GM13977 (cell line): ENCODE measurements around the gene ZMYND8.
"Not testable (repeated sequence)": the region's sequence is repeated elsewhere in the genome, so short reads cannot be mapped to it uniquely, and the experiment has no call there.

Source experiments
- DNase-seq: peaks from one replicate; pipeline ENCODE4 v3.0.0; 2012; ENCODE audit warnings: low spot score
- in situ Hi-C: fragments of 300-500 bp; cut with MboI; formaldehyde crosslinking; loops from one replicate; pipeline ENCODE4 v1.12.0; 2022; ENCODE audit warnings: low sequenced_read_pairs, low pct_unique_long_range_greater_than_20kb, mixed read lengths, inconsistent platforms; ENCODE audit not compliant: unreplicated experiment
- TF ChIP-seq, protein P1 (sequence below): IDR thresholded peaks from 2 replicates; pipeline ENCODE4 v1.5.1; 2012; ENCODE audit warnings: mild to moderate bottlenecking, control low read depth; ENCODE audit not compliant: insufficient read depth; ENCODE audit errors: extremely low read depth, missing control alignments

Gene ZMYND8

DNA sequence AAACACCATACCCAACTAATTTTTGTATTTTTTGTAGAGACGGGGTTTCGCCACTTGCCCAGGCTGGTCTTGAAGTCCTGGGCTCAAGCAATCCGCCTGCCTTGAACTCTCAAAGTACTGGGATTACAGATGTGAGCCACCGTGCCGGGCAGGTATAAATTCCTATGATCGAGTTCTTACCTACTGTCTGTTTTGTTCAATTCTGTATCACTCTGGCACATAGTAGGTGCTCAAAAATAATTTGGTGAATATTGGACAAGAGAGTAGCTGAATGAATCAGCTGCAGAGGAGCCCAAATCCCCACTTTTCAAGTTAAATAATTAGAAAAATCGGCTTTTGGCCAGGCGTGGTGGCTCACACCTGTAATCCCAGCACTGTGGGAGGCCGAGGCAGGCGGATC is 13.7 kb upstream of the ZMYND8 start:
- DNase-seq = no peak
- in situ Hi-C loops = no loop called here

DNA sequence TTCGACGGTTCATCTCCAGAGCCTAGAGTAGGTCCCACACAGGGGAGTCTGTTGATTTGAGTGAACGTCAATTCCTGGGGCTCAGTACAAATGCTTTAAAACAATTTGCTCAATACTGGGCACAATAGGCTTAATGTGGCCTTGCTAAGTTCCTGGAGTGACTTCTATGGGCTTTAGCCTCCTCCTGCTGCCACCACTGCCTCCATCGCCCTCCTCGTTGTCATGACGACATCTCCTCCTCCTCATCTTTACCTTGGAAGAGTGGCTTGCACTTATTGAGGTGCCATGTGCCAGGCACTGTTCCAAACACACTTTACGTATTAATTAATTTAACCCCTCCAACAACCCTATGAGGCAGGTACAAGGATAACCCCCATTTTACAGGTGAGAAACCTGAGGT is 11.8 kb upstream of the ZMYND8 start:
- TF ChIP-seq, protein P1, sequence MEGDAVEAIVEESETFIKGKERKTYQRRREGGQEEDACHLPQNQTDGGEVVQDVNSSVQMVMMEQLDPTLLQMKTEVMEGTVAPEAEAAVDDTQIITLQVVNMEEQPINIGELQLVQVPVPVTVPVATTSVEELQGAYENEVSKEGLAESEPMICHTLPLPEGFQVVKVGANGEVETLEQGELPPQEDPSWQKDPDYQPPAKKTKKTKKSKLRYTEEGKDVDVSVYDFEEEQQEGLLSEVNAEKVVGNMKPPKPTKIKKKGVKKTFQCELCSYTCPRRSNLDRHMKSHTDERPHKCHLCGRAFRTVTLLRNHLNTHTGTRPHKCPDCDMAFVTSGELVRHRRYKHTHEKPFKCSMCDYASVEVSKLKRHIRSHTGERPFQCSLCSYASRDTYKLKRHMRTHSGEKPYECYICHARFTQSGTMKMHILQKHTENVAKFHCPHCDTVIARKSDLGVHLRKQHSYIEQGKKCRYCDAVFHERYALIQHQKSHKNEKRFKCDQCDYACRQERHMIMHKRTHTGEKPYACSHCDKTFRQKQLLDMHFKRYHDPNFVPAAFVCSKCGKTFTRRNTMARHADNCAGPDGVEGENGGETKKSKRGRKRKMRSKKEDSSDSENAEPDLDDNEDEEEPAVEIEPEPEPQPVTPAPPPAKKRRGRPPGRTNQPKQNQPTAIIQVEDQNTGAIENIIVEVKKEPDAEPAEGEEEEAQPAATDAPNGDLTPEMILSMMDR = no peak
- DNase-seq = no peak
- in situ Hi-C loops = no loop called here

More for the DNA sequence above, 13.7 kb upstream of the ZMYND8 start:
- TF ChIP-seq, protein P1 = no peak

DNA sequence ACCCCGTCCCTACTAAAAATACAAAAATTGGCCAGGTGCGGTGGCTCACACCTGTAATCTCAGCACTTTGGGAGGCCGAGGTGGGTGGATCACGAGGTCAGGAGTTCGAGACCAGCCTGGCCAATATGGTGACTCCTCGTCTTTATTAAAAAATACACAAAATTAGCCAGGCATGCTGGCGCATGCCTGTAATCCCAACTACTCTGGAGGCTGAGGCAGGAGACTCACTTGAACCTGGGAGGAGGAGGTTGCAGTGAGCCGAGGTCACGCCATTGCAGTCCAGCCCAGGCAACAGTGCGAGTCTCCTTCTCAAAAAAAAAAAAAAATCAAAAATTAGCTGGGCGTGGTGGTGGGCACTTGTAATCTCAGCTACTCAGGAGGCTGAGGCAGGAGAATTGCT is 9.8 kb upstream of the ZMYND8 start:
- DNase-seq, in situ Hi-C loops: not testable (repeated sequence)

DNA sequence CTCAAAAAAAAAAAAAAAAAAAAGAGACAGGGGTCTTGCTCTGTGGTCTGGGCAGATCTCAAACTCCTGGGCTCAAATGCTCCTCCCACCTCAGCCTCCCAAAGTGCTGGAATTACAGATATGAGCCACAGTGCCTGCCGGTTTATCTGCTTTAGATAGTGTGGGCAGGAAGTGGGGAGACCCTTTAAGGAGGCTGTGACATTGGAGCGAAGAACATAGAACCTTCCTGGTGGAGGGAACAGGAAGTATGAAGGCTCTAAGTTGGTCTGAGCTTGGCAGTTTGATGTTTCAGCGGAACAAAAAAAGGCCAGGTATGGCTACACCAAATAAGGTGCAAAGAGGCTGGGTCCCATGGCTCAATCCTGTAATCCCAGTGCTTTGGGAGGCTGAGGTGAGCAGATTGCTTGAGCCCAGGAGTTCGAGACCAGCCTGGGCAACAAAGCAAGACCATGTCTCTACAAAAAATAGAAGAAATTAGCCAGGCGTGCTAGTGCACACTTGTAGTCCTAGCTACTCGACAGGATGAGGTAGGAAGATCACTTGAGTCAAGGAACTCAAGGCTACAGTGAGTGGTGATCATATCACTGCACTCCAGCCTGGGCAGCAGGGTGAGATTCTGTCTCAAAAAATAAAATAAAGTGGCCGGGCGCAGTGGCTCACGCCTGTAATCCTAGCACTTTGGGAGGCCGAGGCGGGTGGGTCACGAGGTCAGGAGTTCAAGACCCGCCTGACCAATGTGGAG is 8.7 kb upstream of the ZMYND8 start:
- no peak for DNase-seq
- in situ Hi-C loops = no loop called here
- TF ChIP-seq, protein P1 = no peak

DNA sequence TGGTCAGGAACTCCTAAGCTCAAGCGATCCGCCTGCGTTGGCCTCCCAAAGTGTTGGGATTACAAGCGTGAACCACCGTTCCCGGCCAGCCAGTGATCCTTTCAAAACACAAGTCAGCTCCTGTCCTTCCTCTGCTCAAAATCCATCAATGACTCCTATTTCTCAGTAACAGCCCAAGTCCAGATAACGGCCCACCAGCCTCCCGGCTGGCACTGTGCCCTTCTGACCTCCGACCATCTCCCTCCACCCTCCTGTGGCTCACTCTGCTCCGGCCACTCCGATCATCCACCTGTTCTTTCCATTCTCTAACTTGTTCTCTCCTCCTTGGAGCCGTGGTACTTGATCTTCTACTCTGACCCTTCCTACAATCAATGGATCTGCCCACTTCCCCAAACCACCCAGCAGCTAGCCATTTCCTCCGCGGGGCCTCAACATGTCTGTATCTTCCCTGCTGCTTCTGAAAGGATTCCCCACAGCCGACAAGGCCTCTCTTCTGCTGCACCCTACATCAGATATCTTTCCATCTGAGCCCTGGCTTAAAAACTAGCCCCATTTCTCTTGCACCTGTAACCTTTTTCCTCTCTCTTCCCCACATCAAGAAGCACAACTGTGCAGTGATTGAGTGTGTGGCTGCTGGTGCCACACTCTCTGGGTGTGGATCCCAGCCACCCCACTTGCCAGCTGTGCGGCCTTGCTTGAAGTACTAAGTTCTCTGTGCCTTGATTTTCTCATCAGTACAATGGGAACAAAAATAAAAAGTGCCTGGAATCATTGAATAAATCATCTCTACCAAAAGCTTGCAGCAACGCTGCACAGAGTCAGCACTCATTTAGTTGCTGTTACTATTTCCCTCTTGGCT is 6.1 kb upstream of the ZMYND8 start:
- in situ Hi-C loops = no loop called here

DNA sequence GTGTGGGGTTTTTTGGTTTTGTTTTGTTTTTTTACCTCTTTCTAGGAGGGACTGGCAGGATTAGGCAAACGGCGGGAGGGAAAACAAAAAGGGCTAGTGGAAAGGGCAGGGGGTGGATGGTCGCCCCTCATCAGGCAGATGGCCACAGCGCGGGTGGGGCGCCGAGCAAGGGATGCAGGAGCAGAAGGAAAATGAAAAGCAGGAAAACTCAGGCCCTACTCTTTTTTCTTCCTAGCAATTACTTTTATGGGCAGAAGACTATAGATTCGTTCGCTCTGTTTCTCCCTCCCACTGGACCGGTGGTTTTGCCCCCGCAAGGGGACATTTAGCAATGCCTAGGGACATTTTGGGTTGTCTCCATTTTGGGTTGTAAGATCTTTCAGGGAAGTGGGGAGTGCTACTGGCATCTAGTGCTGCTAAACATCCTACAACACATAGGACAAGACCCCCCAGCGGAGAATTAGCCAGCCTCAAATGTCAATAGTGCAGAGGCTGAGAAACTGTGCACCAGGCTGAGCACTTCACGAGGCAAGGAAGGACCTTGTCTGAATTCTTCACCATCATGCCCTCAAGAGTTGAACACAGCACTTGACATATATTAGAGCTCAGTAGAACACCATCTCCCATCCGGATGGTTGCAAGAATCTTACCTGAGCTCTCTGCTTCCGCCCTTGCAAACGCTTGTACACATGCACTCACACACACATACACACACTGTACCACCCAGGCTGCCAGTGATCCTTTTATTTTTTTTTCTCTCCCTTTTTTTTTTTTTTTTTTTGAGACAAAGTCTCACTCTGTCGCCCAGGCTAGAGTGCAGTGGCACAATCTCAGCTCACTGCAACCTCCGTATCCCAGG is 4.8 kb upstream of the ZMYND8 start:
- TF ChIP-seq, protein P1 = no peak
- in situ Hi-C loops = no loop called here
- DNase-seq = no peak

More for the DNA sequence above, 6.1 kb upstream of the ZMYND8 start:
- no peak for DNase-seq
- TF ChIP-seq, protein P1 = no peak
